ENCODE results near the gene SLC5A4.

SLC5A4 gene

GRCh38 chr22:32183625-32184024 lies 71.5 kb downstream of the SLC5A4 start:
- H3K4me3 ChIP-seq (replicated peaks in 1 of 2; ENCODE audit: low read depth in 2 of 2, low read length in 2 of 2), result no peak overlapping the region
- DNase-seq (ENCODE audit: low read depth in 2 of 2), result no peak
- TF ChIP-seq CTCF (IDR thresholded peaks at IDR 0.05; ENCODE audit: low read depth, low read length), result no peak

- no peak for TF ChIP-seq CTCF (IDR thresholded peaks at IDR 0.05; ENCODE audit: low read depth, low read length)
- DNase-seq (ENCODE audit: low read depth in 2 of 2), result no peak
- no peak overlapping the region for H3K4me3 ChIP-seq (replicated peaks in 1 of 2; ENCODE audit: low read depth in 2 of 2, low read length in 2 of 2)
Observed at GRCh38 chr22:32181043-32181442, 74.1 kb downstream of the SLC5A4 start.

DNA sequence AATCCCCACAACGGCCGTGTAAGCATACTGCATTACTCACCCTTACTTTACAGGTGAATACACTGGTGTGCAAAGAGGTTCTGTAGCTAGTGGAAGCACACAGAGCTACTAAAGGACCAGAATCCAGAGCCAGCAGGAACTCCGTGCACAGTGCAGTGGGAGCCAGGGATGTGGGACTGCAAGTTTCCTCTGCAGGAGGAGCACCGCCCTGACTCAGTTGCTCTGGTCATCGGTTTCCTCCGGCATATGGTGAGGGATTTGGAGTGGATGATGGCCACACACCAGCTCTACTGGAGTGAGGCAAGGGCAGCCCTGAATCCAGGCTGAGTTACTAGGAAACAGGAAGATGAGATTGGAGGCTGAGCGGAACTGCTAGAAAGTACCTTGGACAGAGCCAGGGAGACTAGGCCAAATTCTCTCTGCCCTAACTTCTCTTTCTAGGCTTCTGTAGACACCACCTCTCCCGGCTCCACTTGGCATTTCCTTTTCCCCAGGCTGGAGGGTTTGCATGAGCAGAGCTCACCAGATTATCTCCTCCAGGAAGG lies 77.9 kb downstream of the SLC5A4 start:
- DNase-seq (ENCODE audit: low read depth in 2 of 2), result no peak
- no peak overlapping the region for H3K4me3 ChIP-seq (replicated peaks in 1 of 2; ENCODE audit: low read depth in 2 of 2, low read length in 2 of 2)

DNA sequence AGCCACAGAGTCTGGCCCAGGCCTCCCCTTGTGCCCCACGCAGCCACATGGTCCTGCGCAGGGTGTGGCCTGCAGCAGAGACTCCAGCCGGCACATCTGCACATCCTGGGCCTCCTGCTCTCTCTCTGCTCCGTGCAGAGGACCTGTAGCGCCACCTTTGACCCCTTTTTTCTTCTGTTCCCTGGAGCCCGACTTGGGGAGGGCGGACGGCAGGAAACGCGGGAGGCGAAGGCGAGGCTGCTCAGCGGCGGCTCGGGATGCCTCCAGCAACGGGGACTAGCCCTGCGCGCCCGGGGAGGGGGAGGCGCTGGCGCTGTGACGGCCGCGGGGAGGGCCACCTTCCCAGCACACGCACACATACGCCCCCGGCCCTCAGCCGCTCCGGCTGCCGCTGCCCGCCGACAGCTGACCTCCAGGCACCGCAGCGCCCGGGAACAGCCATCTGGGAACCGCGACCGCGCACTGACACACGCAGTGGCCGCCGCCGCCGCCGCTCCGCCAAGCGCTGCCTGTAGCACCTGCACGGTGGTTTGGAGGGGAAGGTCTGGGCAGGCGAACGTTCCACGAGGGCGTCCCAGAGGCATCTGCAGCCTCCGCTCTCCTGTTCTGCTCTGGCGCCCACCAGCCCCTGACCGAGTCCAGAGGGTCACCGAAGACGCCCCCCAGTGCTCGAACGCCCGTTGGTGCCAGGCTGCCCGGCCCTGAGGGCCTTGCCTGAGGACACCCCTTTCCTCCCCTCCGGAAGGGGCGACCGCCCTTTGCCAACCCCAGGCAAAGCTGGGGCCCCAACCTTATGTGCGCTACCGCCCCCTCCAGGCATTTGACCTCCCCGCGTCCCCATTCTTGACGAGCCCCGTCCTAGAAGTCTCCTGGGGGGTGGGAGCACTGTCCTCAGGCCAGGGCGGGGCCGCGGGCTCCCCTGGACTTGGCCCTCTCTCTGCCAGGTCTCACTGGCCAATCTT lies 79.2 kb downstream of the SLC5A4 start:
- no peak for TF ChIP-seq CTCF (IDR thresholded peaks at IDR 0.05; ENCODE audit: low read depth, low read length)
- no peak for DNase-seq (ENCODE audit: low read depth in 2 of 2)
- no peak overlapping the region for H3K4me3 ChIP-seq (replicated peaks in 1 of 2; ENCODE audit: low read depth in 2 of 2, low read length in 2 of 2)

More for the DNA sequence above, 77.9 kb downstream of the SLC5A4 start:
- TF ChIP-seq CTCF (IDR thresholded peaks at IDR 0.05; ENCODE audit: low read depth, low read length), result no peak

GRCh38 chr22:32175115-32175514 lies 80.0 kb downstream of the SLC5A4 start:
- H3K4me3 ChIP-seq (replicated peaks in 1 of 2; ENCODE audit: low read depth in 2 of 2, low read length in 2 of 2), result no peak overlapping the region
- TF ChIP-seq CTCF (IDR thresholded peaks at IDR 0.05; ENCODE audit: low read depth, low read length), result no peak
- no peak for DNase-seq (ENCODE audit: low read depth in 2 of 2)

All from cardiac fibroblast (primary cell).